ENCODE data around the gene IZUMO1.
"Not testable (repeated sequence)": the region's sequence is repeated elsewhere in the genome, so short reads cannot be mapped to it uniquely, and the experiment has no call there.

Gene IZUMO1

GRCh38 chr19:48696353-48697010 lies 50.2 kb downstream of the IZUMO1 start:
- no peaks in the 10 kb centered on the region for H3K9me3 ChIP-seq (ENCODE audit: insufficient read depth, low read length)
- H3K9ac ChIP-seq (ENCODE audit: low read length), result no peak overlapping the region
- H3K4me2 ChIP-seq (ENCODE audit: low read depth, low read length, poor library complexity, severe bottlenecking), result no peak overlapping the region
- no peaks in the 10 kb centered on the region for H4K20me1 ChIP-seq (ENCODE audit: low read depth, low read length)
- TF ChIP-seq CTCF (IDR thresholded peaks at IDR 0.05; ENCODE audit: insufficient read depth, low read length, poor library complexity, severe bottlenecking), result no peak
- no peaks in the 10 kb centered on the region for H3K36me3 ChIP-seq (ENCODE audit: low read length)
- no peaks in the 10 kb centered on the region for H3K79me2 ChIP-seq (ENCODE audit: insufficient read depth, low read length)
- no peak overlapping the region for H2AFZ ChIP-seq (ENCODE audit: low read depth, low read length, severe bottlenecking)
- no peaks in the 10 kb centered on the region for H3F3A ChIP-seq (ENCODE audit: insufficient read depth)
- no peak overlapping the region for H3K27ac ChIP-seq (ENCODE audit: low read depth, low read length)
- no peaks in the 10 kb centered on the region for H3K27me3 ChIP-seq (ENCODE audit: low read length)
- no peaks in the 10 kb centered on the region for H3K9me2 ChIP-seq (replicated peaks; ENCODE audit: insufficient read depth, low read length)
- no peak overlapping the region for H3K4me3 ChIP-seq (ENCODE audit: insufficient read depth, low read length, poor library complexity, severe bottlenecking)

- Histone ChIP-seq H2AFZ (ENCODE audit: low read depth, low read length, severe bottlenecking) (no peak within 1 kb of the TSS), H3K4me2 (ENCODE audit: low read depth, low read length, poor library complexity, severe bottlenecking) (no peak within 1 kb of the TSS), H3K4me3 (ENCODE audit: insufficient read depth, low read length, poor library complexity, severe bottlenecking) (no peak within 1 kb of the TSS)
Observed at GRCh38 chr19:48695743-48696352, 50.9 kb downstream of the IZUMO1 start, which contains the start of gene FUT2. Gene FUT2 (plus strand): TSS chr19:48695971. CDS start chr19:48702957, 6,986 bp downstream.

GRCh38 chr19:48693629-48694028 lies 53.1 kb downstream of the IZUMO1 start:
- not testable (repeated sequence) for H3F3A ChIP-seq (ENCODE audit: insufficient read depth); H4K20me1 ChIP-seq (ENCODE audit: low read depth, low read length); H3K4me3 ChIP-seq (ENCODE audit: insufficient read depth, low read length, poor library complexity, severe bottlenecking); H3K9me3 ChIP-seq (ENCODE audit: insufficient read depth, low read length); H3K4me2 ChIP-seq (ENCODE audit: low read depth, low read length, poor library complexity, severe bottlenecking); H3K9me2 ChIP-seq (replicated peaks; ENCODE audit: insufficient read depth, low read length); H3K9ac ChIP-seq (ENCODE audit: low read length); H3K36me3 ChIP-seq (ENCODE audit: low read length); H3K27ac ChIP-seq (ENCODE audit: low read depth, low read length); H2AFZ ChIP-seq (ENCODE audit: low read depth, low read length, severe bottlenecking); H3K79me2 ChIP-seq (ENCODE audit: insufficient read depth, low read length); H3K27me3 ChIP-seq (ENCODE audit: low read length)

More at GRCh38 chr19:48695743-48696352, 50.9 kb downstream of the IZUMO1 start, which contains the start of gene FUT2:
- no peak within 1 kb of the TSS for H3K27ac ChIP-seq (ENCODE audit: low read depth, low read length)
- H3K27me3 ChIP-seq (ENCODE audit: low read length), result no peaks in the 10 kb centered on the region
- no peak for TF ChIP-seq EZH2phosphoT487 (conservative IDR thresholded peaks at IDR 0.05; ENCODE audit: low read length)
- no peak for TF ChIP-seq CTCF (IDR thresholded peaks at IDR 0.05; ENCODE audit: insufficient read depth, low read length, poor library complexity, severe bottlenecking)
- no peaks in the 10 kb centered on the region for H3F3A ChIP-seq (ENCODE audit: insufficient read depth)
- no peaks in the 10 kb centered on the region for H3K9me2 ChIP-seq (replicated peaks; ENCODE audit: insufficient read depth, low read length)
- no peaks in the 10 kb centered on the region for H3K9me3 ChIP-seq (ENCODE audit: insufficient read depth, low read length)
- no peaks in the 10 kb centered on the region for H3K79me2 ChIP-seq (ENCODE audit: insufficient read depth, low read length)
- no peaks in the 10 kb centered on the region for H3K36me3 ChIP-seq (ENCODE audit: low read length)
- no peak within 1 kb of the TSS for H3K9ac ChIP-seq (ENCODE audit: low read length)
- H4K20me1 ChIP-seq (ENCODE audit: low read depth, low read length), result no peaks in the 10 kb centered on the region

Data from SU-DHL-6 (cell line).